Stimulated activated CD4-positive, alpha-beta T cell treated with anti-CD3 and anti-CD28 coated beads, Interleukin-2, amount 100 ng/mL, for 4 hours (primary cell): Measurements from ENCODE around the gene AATF.

ENCODE experiments used
- DNase-seq: peaks from one replicate; pipeline ENCODE4 v3.0.0-alpha.2; 2020; ENCODE audit warnings: low read depth

Gene AATF

DNA sequence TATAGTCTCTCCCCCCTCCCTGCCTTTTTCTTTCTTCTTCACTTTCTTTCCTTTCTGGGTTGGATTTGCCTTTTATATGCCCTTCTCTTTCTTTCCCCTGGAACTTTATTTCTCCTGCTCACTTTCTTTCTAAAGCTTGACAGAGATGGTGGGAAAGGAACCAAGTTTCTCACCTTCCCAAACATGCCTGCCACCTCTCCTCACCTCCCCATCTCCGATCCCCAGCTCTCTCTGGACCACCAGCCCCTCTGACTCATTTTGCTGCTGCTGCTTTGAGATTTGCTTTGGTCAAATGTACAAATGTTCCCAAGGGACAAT lies 18.2 kb upstream of the AATF start:
- DNase-seq: no peak

DNA sequence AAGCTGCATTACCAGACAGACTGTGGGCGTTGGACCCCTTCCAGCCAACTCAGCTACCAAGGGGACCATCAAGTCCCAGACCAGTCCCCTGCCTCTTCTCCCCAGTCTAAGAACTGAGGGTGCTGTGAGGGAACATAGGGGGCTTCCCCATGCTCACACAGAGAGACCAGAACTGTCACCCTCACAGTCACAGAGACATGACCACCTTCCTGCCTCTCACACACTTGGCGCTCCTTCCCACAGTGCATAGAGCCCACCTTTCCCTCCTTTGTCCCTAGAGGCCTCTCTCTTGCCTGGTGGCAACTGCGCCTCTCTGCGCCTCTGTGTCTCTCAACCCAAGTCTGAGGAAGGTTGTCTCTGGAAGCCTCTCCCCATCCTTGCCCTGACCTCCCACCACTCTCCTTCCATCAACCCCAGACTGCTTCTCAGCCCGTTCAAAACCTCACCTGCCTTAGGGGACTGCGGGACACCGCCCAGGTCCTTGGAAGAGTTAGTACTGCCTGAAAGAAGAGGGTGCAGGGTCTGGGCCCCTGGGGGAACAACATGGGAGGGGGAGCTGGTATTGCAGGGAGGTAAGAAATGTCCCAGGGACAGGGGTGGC lies 17.6 kb upstream of the AATF start:
- no peak for DNase-seq

DNA sequence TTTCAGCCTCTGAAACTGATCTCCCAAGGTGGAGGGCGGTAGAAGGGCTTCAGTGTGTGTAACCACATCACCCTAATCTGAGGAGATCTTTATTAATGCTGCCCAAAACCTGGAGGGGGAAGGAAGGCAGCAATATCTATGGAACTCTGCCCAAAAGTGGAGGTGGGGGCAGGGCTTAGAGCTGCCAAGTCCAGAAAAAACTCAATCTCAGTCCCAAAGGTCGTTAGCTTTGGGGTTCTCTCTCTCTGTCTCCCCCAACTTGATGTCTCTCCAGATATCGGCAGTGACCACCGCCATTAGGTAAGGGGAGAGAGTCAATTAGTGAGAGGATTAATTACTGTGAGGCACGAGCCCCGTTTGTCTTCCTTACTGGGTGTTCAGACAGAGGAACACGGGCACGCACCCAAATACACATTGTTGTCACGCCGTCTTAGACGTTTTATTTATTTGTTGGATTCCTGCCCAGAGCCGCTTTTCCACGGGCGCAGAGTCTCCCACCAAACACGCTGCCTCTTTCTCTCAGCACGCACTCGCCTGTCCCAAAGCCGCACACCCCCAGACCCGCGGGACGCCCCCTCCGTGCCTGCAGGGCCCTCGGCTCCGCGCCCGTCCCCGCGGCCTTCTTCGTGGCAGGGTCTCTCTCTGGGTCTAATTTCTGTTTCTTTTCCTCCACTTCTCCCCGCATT lies 16.9 kb upstream of the AATF start:
- no peak for DNase-seq

DNA sequence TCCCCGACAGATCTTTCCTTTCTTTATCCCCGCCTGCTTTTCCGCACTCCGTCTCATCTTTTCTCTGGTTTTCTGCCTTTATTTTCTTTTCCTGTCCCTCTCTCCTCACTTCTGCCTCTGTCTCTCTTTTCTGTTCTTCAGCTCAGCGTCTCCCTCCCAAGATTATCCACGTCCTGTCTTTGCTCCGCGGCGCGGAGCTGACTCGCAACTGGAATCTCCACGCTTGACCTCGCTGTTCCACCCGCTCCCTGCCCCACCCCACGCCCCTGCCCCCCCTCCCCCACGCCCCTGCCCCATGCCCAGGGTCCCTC lies 16.4 kb upstream of the AATF start:
- no peak for DNase-seq

DNA sequence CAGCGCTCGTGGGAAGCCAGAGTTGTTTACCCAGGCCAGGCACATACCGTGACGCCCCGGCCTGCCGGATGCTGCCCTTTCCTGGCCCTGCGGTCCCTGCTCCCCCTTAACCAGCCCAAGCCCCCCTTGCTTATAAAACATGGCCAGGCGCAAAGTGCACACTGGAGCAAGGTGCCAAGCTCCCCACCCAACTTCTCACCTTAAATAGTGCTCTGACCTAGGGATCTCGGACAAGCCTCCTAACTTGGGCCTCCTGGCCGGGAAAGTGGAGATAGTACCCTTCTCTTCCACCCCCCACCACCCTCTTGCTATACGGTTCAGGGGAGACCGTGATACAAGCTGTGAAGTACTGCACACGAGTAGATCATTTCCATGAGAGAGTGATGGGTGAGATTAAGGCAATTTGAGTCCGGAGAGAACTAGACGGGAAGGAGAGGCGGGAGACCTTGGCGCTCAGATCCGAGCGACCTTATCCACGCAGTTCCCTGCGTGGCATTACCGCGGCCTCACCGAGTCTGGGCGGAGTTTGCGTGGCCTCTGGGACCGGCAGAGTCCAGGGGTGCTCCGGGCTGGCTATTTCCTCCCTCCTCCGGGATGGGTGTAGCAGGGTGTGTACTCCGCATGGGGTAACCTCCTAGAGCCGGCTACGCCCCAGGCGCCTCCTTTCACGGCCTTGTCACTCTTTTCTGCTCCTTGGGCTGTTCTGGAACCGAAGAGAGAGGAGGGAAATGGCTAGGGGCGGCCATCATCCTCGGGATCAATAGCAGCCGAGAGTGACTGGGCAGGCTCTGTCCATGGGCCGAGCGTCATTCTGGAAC lies 15.9 kb upstream of the AATF start:
- no peak for DNase-seq

DNA sequence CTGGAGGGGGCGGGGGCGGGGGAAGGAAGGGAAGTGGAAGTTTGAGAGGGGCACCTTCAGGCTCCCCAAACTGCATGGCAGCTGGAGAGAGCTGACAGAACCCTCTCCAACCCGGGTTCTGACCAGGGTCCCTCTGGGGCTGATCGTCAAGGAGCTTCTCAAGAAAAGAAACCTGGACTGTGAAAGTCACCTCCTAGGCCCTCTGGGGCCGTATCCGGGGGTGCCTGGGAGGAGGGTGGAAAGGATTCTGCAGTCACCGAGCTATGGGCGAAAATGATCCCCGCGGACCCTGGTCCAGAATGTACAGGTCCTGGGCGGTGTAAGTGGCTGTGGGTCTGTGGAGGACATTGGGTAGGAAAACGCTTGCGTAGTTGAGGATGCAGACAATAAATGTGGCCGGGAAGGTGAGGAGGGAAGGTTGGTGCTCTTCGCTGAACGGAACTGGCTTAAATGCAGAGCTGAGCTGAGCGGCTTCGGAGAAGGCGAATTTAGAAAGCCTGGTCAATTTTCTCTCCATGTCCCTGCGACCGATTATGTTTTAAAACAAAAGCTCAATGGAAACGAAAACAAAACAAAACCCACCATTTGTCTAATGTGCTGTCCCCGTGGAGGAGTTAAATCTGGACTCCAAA lies 15.1 kb upstream of the AATF start:
- DNase-seq: no peak

DNA sequence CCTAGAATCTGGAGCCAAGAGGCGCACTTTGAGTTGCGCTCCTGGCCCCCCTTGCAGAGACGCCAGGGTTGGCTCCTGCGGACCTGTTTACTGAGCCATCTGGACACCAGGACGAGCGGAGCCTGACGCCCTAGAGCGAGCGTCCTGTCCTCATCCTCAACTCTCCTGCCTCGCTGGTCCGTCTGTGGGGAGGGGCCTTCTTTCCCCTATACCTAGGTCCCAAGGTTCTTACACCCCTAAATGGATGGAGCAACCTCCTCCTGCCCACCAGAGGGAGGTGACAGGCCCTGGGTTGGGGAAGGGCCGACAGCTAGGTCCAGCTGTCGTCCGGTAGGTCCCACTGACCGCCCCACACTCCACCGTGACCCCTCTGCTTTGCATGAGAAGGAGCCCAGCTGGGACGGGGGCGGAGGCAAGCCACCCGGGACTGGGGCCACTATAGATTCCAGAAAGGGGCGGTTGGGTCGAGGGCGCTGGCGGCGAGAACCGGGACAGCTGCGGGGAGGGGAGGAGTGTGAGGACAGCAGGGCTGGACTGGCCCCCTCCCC lies 14.5 kb upstream of the AATF start:
- no peak for DNase-seq

DNA sequence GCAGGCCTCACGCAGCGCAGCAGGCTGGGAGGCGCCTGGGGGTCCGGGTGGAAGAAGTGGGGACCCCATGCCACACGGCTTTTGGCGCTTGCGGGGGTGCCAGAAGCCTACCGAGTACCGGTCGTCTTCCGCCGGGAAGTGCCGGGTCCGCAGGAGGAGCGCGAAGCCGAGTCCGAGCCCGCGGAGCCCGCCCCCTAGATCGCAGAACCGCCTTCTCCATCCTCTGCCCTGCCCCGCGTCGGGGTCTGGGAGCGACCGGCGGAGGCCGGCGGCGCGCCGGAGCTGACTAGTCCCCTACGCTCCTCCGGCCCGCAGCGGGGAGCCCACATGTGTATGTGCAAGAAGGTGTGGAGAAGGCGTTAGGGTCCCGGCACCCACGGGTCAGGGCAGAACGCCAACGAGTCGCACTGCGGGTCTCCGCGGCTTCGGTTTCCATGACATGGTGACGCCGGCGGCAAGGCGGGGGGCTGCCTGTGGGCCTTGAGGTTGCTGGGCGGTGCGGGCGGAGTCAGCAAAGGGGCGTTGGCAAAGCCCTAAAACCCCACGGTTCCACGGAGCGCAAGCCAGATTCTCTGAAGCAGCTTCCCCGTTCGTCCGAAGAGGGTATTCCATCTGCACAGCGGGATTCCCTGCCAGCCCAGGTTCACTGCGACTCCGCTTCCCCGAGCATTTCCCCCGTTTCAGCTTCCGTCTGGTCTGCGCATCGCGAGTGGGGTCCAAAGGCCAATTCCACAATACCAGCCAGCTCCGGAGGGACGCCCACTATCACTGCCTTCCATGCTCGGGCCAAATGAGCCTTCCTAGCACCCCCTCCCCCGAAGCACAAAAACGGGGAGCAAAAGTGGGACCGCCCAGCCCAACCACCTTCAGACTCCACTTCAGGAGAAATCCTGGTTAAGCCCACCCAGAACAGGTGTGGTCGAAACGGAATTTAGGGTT lies 13.8 kb upstream of the AATF start:
- no peak for DNase-seq

DNA sequence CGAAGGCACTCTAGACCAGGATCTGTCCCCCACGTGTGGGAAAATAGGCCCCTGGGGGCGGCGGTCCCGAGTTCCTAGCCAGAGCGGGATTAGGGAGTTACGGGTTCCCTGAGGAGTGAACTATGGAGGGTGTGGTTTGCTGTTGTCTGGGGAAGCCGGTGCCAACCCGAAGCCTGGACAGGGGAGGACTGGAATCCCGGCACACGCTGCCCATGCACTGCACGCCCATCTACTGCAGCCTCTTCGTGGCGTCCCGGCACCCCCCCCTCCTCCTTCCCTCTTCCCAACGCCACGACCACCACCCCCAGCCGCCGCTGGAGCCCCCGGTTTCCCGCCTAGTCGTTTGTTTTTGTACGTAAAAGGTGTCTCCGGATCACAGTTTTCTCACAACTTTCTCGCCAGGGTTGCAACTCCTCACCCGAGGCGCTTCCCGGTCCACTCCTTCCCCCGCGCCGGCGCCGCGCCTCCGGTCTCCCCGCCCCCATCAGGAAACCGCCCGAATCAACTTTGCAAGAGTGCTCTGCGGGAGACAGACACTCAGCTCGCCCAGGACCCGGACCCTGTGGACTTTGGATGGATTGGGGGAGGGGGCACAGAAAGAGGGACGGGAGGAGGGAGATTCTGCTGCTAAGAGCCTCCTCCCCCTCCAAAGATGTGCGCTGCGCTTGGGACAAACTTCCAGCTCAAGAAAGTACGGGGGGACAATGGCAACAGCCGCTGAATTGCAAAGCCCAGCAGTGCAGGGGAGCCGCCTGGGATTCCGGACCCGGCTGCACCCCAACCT lies 12.9 kb upstream of the AATF start:
- no peak for DNase-seq

DNA sequence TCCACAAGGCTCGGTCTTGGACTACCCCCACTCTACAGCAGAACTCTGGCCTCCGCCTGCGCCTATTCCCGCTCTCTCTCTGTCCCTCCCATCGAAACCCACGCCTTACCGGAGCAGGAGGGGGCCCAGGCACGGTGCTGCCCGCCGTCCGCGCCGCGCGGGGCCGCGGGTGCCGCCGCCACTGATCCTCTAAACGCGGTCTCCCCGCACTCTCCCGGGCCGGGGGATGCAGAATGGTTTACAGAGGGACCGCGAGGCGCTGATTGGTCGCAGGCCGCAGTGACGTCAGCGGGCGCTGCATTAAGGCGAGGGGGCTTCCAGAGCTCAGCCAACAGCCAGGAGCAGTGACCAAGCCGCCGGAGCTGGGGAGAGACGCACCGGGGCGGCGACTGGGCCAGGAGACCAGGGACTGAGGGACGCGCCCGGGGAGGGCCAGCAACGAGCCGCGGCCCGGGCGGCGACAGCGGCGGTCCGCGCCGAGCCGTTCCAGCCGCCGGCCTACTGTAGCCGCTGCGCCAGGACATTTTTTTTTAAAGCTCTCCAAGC lies 12.2 kb upstream of the AATF start:
- DNase-seq: no peak

DNA sequence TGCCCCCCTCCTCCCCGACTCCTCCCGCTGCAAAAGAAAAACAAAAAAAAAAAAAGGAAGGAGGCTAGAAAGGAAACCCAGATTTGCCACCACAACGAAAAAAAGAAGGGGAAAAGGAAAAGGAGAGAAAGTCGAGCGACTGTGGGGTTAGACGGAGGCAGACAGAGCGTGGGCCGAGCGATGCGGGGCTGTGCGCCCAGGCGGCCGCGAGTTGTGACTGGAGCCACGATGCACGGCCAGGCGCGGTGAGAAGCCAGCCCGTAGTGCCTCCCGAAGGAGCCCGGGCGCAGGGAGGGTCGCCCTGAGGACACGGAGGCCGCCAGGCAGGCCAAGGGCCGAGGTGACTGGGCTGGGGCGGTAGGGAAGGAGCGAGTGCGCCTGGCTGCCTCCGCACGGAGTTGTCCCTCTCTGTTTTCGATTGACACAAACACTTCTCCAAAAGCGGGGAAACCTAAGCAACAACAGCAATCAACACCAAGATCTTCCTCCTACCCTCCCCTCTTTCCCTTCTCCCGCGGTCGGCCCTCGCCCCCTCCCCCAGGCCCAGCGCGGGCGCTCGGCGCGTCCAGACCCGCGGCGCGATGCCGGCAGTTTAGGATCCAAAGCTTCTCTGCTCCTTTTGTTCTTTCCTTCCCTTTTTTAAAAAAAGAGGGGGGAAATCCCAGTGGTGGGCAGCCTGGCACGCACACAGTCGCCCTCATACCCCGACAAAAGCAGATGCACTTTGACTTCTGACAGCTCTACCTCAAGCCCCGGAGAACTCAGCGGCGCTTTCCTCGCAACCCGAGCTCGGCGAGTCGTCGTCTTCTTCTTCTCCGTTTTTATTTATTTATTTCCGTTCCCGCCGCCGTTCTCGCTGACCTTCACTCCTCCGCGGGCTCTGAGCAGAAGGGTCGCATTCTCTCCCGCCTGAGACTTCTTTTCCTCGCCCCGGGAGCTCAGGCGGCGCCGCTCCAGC lies 11.5 kb upstream of the AATF start, which contains the start of gene LHX1:
Gene LHX1 (plus strand): TSS at position 475 of the 958 bp plus-strand sequence. CDS start 723 bp downstream, outside the sequence.
- DNase-seq: no peak

DNA sequence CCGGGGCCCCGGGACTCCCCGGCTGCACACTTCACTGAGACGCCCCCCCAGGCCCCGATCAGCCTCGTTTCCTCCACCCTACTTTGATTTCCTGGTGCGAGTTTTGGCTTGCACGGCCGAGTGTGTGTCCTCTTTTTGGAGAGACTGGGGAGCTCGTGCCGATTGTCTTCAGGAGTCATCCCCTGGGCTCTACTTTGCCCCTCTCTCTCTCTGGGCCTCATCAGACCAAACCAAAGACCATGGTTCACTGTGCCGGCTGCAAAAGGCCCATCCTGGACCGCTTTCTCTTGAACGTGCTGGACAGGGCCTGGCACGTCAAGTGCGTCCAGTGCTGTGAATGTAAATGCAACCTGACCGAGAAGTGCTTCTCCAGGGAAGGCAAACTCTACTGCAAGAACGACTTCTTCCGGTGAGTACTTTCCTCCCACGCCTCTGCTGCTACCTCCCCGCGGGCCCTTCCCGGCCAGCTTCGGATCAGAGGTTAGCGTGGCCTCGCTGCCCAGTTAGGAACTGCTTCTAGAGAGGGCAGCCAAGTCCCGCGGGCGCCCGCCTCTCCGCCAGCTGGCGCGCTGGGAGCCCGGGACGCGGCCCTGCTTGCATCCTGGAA lies 10.7 kb upstream of the AATF start:
- no peak for DNase-seq

DNA sequence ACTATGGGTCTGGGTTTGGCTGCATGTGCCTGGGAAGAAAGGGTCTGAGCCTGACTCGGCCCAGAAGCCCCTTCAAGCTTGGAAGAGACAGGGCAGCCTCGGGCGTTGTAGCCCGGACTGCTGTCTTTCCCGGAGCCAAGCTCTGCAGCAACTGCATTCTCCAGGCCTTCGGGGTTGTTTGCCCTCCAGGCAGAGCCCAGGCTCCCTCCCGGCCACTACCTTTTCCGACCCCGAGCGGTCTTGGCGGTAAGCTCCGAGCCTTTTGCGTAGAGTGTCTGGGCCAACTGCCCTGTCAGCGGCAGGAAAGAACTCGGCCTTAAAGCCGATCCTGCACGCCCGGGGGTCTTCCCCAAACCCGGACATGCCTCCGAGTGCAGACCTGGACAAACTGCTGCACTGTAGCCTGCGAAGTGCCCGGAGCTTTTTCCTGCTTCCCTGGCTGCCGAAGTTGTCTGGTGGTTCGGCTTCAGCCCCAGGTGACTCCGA lies 10.1 kb upstream of the AATF start:
- DNase-seq: no peak

DNA sequence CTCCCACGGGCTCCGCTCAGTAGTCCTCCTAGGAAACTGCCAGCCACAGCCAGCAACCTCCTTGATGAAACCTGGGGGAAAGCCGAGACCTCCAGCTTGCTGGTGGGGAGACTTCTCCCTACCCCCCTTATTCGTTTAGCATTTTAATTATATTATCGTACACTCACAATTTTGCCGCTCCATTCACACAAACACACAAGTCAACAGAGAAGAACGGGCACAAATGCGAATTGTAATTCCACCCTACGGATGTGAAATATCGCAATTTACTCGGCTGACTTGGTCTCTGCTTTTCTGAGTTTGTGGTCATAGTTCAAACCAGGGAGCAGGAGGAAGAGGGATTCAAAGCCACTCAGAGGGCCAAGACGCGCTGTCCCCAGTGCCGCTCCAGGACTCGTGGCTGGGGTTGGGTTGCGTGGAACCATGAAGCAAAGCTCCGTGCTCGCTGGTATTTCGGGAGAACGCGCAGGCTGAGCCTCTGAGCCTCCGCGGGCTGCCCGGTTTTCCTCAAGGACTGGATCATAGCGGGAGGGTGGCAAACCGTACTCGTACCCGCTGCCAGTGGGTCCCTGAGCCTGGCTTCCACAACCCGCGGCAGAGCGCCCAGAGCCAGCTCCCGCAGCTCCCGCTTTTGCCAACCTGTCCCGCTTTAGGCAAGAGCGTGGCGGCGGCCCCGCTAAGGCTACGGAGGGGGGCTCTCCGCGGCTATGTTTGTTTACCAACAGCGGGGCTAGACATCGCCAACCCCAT lies 9.5 kb upstream of the AATF start:
- no peak for DNase-seq

DNA sequence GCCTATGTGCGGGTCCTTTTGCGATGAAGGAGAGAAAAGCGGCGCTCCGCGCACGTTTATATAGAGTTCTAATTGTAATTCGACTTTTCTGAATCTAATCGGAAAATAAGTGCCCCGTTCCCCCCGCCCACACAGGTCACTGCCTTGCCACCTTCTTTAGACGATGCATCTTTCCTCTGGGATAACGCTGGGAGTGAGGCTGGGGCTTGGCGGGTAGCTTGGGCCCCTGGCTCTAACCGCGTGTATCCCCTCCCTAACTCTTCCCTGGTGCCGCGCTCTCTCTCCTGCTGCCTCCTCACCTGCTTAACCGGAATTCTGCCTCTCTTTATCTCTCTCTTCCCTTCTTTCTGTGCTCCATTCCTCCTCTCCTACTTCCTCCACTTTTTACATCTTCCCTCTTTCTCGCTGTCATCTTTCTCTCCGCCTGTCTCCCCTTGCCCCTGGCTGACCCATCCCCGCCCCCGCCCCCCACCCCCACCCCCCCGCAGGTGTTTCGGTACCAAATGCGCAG lies 8.9 kb upstream of the AATF start:
- no peak for DNase-seq

DNA sequence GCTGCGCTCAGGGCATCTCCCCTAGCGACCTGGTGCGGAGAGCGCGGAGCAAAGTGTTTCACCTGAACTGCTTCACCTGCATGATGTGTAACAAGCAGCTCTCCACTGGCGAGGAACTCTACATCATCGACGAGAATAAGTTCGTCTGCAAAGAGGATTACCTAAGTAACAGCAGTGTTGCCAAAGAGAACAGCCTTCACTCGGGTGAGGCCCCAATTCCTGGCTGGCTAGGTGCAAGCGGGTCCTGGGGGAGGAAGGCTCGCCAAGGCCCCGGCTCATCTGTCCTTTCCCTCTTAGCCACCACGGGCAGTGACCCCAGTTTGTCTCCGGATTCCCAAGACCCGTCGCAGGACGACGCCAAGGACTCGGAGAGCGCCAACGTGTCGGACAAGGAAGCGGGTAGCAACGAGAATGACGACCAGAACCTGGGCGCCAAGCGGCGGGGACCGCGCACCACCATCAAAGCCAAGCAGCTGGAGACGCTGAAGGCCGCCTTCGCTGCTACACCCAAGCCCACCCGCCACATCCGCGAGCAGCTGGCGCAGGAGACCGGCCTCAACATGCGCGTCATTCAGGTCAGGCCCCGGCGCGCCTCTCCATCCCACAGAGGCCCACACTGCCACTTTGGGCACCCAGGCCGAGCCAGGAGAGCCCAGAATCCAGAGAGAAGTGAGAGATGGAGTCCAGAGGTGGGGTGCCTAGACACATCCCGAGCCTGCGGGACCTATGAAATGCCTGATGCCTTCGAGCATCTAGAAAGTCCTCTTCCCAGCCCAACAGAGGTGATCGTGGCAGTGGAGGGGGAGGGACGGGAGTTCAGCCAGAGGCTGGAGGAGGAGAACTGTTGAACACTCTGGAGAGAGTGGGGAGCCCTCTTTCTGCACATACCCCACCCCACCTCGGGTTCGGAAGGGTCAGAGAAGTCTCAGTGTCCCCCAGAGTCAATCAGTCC lies 8.2 kb upstream of the AATF start:
- DNase-seq: no peak
